TTC549 (cell line): ENCODE measurements around the gene CLK4.

ENCODE experiments used
- FAIRE-seq: peaks from 2 replicates; lab custom pipeline; 2012; peaks lifted over from hg19 to GRCh38; lab: Jason Lieb, UNC

CLK4 gene

DNA sequence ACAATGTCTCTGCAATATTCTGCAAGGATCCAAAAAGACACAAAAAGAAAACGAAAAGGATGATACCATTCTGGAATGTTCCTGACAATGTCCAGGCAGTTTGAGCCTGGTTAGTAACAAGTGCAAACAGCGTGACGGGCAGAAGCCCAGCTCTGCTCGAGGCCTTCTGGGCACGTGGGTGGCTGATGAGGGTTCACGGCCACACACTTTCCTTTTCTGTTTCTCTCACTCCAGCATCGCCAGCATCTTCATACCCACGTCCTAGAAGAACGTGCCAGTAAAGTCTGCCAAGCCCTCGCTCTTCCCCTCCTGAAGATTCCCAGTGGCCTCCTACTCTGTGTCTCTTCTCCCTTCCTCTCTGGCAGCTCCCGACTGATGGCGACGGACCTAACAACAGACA is 73.3 kb downstream of the CLK4 start:
- FAIRE-seq, result no peak
